ENCODE results near the gene ENTREP1. TPM values are rescaled to one million over a fixed set of nuclear protein-coding genes. Genes with fewer than 3 reads are reported as not detected.
"Not testable (repeated sequence)": the region's sequence is repeated elsewhere in the genome, so short reads cannot be mapped to it uniquely, and the experiment has no call there.

The ENTREP1 gene
- polyA plus RNA-seq, 1 of the 3 experiments (the other 2 are of a cell fraction), result not detected

DNA sequence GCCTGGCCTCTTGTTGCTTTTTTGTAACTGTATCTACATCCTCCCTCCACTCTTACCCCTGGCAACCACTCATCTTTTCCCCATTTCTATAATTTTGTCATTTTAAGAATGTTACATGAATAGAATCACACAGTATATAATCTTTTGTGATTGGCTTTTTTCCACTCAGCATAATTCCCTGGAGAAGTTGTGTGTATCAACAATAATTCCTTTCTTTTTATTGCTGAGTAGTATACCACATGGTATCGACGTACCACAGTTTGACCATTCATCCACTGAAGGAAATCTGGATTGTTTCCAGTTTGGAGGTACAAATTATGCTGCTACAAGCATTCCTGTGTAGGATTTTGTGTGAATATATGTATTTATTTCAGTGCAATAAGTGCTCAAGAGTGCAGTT lies 21.7 kb upstream of the ENTREP1 start:
- POLR2A ChIA-PET, result no interaction called here
- Histone ChIP-seq H3K36me3 (replicated peaks in 1 of 2; ENCODE audit: control insufficient read depth in 1 of 2, insufficient read depth in 2 of 2, low read length in 1 of 2) (no peaks in the 10 kb centered on the region), H3K9me3 (no peaks in the 10 kb centered on the region), H3K4me1 (ENCODE audit: control insufficient read depth in 1 of 2, insufficient read depth in 2 of 2, low read depth in 1 of 2, low read length in 1 of 2) (no peaks in the 10 kb centered on the region), H3K27ac (ENCODE audit: low read depth in 2 of 2, low read length in 1 of 2) (no peak overlapping the region), H4K20me1 (ENCODE audit: insufficient read depth) (no peaks in the 10 kb centered on the region), H3K27me3 (ENCODE audit: insufficient read depth) (peaks cover 6% of the 10 kb centered on the region; the same call in 1 of the 2 replicates), H3K9me2 (no peaks in the 10 kb centered on the region), H3F3A (replicated peaks; ENCODE audit: insufficient read depth) (peaks cover 4% of the 10 kb centered on the region), H3K9ac (no peak overlapping the region), H3K79me2 (ENCODE audit: insufficient read depth) (no peaks in the 10 kb centered on the region), H2AFZ (ENCODE audit: low read depth) (no peak overlapping the region), H3K4me3 (ENCODE audit: low read depth in 2 of 2, low read length in 1 of 2) (no peak overlapping the region), H3K4me2 (no peak overlapping the region)
- TF ChIP-seq TCF12 (IDR thresholded peaks at IDR 0.05) (no peak), YY1 (IDR thresholded peaks at IDR 0.05; ENCODE audit: low read depth) (no peak), RXRA (IDR thresholded peaks at IDR 0.05; ENCODE audit: borderline replicate concordance, low read depth) (no peak), POLR2AphosphoS5 (IDR thresholded peaks at IDR 0.05; ENCODE audit: low read depth, low read length) (no peak)
- TF ChIP-seq, protein P1, sequence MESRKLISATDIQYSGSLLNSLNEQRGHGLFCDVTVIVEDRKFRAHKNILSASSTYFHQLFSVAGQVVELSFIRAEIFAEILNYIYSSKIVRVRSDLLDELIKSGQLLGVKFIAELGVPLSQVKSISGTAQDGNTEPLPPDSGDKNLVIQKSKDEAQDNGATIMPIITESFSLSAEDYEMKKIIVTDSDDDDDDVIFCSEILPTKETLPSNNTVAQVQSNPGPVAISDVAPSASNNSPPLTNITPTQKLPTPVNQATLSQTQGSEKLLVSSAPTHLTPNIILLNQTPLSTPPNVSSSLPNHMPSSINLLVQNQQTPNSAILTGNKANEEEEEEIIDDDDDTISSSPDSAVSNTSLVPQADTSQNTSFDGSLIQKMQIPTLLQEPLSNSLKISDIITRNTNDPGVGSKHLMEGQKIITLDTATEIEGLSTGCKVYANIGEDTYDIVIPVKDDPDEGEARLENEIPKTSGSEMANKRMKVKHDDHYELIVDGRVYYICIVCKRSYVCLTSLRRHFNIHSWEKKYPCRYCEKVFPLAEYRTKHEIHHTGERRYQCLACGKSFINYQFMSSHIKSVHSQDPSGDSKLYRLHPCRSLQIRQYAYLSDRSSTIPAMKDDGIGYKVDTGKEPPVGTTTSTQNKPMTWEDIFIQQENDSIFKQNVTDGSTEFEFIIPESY (IDR thresholded peaks at IDR 0.05; ENCODE audit: borderline replicate concordance, low read depth), result no peak
- TF ChIP-seq, protein P2, sequence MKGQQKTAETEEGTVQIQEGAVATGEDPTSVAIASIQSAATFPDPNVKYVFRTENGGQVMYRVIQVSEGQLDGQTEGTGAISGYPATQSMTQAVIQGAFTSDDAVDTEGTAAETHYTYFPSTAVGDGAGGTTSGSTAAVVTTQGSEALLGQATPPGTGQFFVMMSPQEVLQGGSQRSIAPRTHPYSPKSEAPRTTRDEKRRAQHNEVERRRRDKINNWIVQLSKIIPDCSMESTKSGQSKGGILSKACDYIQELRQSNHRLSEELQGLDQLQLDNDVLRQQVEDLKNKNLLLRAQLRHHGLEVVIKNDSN (IDR thresholded peaks at IDR 0.05; ENCODE audit: borderline replicate concordance, low read depth), result no peak
- no peak for DNase-seq
- CTCF ChIA-PET, result no interaction called here
- WGBS (ENCODE audit: low lambda C conversion rate), result 34% methylated on average over 2 of the region's 2 CpGs

DNA sequence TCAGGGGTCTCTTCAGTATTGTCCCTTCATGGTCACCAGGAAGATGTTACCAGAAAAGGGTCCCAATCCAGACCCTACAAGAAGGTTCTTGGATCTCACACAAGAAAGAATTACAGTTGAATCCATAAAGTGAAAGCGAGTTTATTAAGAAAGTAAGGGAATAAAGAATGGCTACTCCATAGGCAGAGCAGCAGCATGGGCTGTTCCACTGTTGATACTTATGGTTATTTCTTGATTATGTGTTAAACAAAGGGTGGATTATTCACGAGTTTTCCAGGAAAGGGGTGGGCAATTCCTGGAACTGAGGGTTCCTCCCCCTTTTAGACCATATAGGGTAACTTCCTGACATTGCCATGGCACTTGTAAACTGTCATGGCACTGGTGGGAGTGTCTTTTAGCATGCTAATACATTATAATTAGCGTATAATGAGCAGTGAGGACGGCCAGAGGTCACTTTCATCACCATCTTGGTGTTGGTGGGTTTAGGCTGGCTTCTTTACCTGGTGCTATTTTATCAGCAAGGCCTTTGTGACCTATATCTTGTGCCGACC lies 18.0 kb upstream of the ENTREP1 start:
- H2AFZ ChIP-seq (ENCODE audit: low read depth); H3K79me2 ChIP-seq (ENCODE audit: insufficient read depth); CTCF ChIA-PET; H3F3A ChIP-seq (replicated peaks; ENCODE audit: insufficient read depth); H3K36me3 ChIP-seq (replicated peaks in 1 of 2; ENCODE audit: control insufficient read depth in 1 of 2, insufficient read depth in 2 of 2, low read length in 1 of 2); H3K4me1 ChIP-seq (ENCODE audit: control insufficient read depth in 1 of 2, insufficient read depth in 2 of 2, low read depth in 1 of 2, low read length in 1 of 2); POLR2A ChIA-PET; H3K4me2 ChIP-seq; DNase-seq; H3K4me3 ChIP-seq (ENCODE audit: low read depth in 2 of 2, low read length in 1 of 2); H3K9ac ChIP-seq; H3K27me3 ChIP-seq (ENCODE audit: insufficient read depth); H3K9me3 ChIP-seq; H3K9me2 ChIP-seq; H3K27ac ChIP-seq (ENCODE audit: low read depth in 2 of 2, low read length in 1 of 2); H4K20me1 ChIP-seq (ENCODE audit: insufficient read depth): not testable (repeated sequence)
- WGBS (ENCODE audit: low lambda C conversion rate), result 6% methylated on average over 5 of the region's 5 CpGs

DNA sequence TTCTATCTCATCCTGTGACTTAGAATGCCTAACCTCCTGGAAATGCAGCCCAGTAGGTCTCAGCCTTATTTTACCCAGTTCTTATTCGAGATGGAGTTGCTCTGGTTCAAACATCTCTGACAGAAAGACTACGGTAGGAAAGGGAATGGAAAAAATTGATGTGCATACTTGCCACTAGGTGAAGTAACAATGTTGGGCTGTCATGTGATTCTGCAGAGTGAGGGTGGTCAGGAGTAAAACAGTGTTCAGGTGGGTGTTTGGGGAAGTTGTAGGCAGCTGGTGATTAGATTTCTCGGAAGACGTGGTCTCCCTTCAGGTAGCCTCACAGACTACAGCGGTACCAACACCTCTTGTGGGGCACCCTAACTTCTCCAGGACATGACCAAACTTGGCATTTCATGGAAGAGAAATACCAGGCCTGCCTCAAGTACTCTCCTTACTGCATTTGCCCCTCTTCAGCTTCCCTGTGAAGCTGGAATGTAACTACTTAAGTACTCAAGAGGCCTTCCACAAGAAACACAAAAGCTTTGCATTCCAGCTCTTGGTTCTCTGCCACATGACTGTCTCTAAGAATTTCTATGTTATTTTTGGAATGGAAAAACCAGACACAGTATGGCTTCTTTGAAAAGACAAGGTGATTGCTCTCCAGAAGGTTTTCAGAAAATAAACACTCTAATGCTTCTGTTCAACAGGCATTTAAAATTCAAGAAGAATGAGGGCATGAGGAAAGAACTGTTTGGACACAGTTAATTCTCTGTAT lies 17.4 kb upstream of the ENTREP1 start:
- Histone ChIP-seq H3K9ac (no peak overlapping the region), H3K4me2 (0 out of 2 replicates have a peak overlapping the region, but pooled peaks have one; percentile 16), H3K27ac (ENCODE audit: low read depth in 2 of 2, low read length in 1 of 2) (no peak overlapping the region), H3K9me2 (no peaks in the 10 kb centered on the region), H2AFZ (ENCODE audit: low read depth) (no peak overlapping the region), H3K79me2 (ENCODE audit: insufficient read depth) (no peaks in the 10 kb centered on the region), H3F3A (replicated peaks; ENCODE audit: insufficient read depth) (peaks cover 4% of the 10 kb centered on the region), H3K27me3 (ENCODE audit: insufficient read depth) (no peaks in the 10 kb centered on the region; the same call in 1 of the 2 replicates), H4K20me1 (ENCODE audit: insufficient read depth) (no peaks in the 10 kb centered on the region), H3K4me1 (ENCODE audit: control insufficient read depth in 1 of 2, insufficient read depth in 2 of 2, low read depth in 1 of 2, low read length in 1 of 2) (no peaks in the 10 kb centered on the region), H3K36me3 (replicated peaks in 1 of 2; ENCODE audit: control insufficient read depth in 1 of 2, insufficient read depth in 2 of 2, low read length in 1 of 2) (no peaks in the 10 kb centered on the region), H3K4me3 (ENCODE audit: low read depth in 2 of 2, low read length in 1 of 2) (no peak overlapping the region), H3K9me3 (no peaks in the 10 kb centered on the region)
- ChIA-PET POLR2A (no interaction called here), CTCF (no interaction called here)
- WGBS (ENCODE audit: low lambda C conversion rate), result 63% methylated on average over 4 of the region's 5 CpGs
- no peak for DNase-seq
- TF ChIP-seq, protein P3, sequence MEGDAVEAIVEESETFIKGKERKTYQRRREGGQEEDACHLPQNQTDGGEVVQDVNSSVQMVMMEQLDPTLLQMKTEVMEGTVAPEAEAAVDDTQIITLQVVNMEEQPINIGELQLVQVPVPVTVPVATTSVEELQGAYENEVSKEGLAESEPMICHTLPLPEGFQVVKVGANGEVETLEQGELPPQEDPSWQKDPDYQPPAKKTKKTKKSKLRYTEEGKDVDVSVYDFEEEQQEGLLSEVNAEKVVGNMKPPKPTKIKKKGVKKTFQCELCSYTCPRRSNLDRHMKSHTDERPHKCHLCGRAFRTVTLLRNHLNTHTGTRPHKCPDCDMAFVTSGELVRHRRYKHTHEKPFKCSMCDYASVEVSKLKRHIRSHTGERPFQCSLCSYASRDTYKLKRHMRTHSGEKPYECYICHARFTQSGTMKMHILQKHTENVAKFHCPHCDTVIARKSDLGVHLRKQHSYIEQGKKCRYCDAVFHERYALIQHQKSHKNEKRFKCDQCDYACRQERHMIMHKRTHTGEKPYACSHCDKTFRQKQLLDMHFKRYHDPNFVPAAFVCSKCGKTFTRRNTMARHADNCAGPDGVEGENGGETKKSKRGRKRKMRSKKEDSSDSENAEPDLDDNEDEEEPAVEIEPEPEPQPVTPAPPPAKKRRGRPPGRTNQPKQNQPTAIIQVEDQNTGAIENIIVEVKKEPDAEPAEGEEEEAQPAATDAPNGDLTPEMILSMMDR (IDR thresholded peaks at IDR 0.05), result 0 out of 2 replicates have a peak, but pooled peaks have one; percentile 8
- TF ChIP-seq, protein P1 (IDR thresholded peaks at IDR 0.05; ENCODE audit: borderline replicate concordance, low read depth), result no peak
- TF ChIP-seq TCF12 (IDR thresholded peaks at IDR 0.05), result 0 out of 2 replicates have a peak, but pooled peaks have one; percentile 15
